Putamen (tissue), 1 donor: ENCODE measurements around the gene AMELX.

ENCODE experiments used
- DNase-seq: peaks from one replicate; pipeline ENCODE4 v3.0.0-alpha.2; 2016; ENCODE audit warnings: low spot score

Gene AMELX

DNA sequence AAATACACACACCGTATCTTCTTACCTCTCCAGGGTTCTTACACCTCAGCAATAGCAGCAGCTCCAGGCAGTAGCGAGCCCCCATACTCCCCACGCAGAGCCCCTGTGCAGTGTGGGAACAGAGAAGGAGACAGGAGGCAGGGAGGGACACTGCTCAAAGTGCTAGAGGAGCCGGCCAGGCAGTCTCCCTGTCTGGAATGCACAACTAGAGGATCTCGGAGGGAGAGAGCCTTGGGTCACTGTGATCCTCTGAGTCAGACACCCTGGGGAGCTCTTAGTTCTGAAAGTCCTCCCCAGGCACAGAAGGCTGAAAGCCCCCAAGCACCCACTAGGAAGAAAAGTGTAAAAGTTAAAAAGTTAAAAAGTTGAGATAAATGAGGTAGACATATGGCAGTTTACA, 16.0 kb downstream of the AMELX start:
- no peak for DNase-seq

GRCh38 chrX:11311706-11312105, 18.5 kb downstream of the AMELX start:
- DNase-seq = no peak

DNA sequence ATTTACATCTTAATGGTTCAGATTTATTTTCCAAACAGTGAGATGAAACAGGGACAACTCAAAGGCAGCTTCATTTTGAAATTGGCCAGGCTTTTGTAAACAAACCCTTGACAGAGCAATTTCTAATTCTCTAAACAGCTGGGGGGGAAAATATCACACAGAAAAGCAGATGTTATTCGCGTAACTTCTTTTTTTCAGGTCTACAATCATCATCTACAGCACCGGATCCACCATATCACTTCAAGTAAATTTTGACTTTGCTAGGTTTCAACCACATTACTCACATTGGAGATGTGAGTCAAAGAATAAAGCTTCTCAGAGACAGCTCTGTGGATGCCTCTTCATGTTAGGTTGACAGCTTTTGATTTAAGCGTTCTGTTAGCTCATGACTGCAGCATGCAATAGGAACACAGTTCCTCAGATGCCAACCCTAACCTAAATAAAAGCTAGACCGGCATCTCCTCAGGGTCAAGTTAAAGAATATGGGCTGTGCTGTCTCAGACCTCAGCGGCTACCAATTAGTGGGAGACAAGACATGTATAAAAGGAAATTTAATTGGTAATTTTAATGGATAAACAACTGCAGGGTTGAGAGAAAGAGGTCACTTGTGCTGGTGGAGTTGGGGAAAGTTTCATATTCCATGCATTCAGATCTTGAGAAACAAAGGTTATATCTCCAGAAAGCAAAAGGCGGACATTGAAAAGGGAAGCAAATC, 26.8 kb downstream of the AMELX start:
- no peak for DNase-seq

DNA sequence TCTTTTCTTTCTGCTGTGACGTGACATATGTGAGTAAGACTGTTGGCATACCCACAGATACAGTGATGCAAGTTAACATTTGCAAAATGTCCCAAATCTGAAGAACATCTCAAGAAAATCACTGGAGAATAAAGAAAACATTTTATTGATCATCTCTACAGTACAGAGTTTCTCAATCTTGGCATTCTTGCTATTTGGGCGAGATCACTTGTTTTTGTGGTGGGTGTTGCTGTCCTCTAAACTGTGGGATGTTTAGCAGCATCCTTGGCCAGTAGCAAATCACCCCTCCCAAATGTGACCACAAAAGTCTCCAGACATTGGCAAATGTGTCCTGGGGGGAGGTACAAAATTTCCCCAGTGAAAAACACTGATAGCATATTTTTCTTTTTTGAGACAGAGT, 28.8 kb downstream of the AMELX start:
- no peak for DNase-seq

DNA sequence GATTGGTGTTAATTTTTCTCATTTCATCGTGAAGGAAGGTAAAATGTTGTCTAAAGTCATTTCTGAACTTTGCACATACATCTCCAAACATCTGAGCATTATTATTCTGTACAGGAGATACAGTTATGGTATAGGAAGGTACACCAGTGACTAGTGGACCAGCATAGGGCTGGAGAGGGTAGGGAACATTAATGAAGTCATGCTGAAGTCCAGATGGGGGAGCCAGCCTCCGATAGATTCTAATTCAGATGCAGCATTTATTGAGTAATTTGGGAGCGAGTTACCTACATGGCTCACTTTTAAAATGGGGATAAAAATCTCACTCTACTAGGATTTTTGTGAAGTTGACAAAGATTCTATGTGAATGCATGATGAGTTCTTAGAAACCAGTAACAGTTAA, 34.9 kb downstream of the AMELX start:
- no peak for DNase-seq

GRCh38 chrX:11329021-11329420, 35.8 kb downstream of the AMELX start:
- peak; percentile 21 for DNase-seq

GRCh38 chrX:11331788-11332187, 38.6 kb downstream of the AMELX start:
- no peak for DNase-seq

GRCh38 chrX:11334165-11334564, 41.0 kb downstream of the AMELX start:
- DNase-seq = no peak

DNA sequence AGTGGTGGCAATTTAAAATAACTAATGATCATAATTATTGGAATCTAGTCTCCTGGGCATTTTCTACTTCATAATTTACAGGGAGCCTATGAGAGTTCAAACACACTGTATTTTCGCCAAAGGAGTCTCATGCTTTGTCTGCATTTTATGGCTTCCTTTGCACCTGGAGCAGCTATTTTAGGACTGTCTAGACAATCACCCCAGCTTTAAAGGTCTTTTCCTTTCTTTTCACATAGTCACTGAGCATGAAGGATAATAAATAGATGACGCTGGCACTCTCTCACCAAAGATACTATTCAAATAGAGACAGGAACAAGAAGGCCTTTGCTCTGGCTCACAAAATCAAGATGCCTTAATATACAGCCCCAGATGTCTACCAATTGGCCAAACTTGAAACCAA, 43.0 kb downstream of the AMELX start:
- no peak for DNase-seq

GRCh38 chrX:11337292-11338009, 44.2 kb downstream of the AMELX start:
- DNase-seq = no peak

- no peak for DNase-seq
These were observed 48.3 kb downstream of the AMELX start for GRCh38 chrX:11341274-11342201.

GRCh38 chrX:11342673-11343072, 49.5 kb downstream of the AMELX start:
- no peak for DNase-seq

DNA sequence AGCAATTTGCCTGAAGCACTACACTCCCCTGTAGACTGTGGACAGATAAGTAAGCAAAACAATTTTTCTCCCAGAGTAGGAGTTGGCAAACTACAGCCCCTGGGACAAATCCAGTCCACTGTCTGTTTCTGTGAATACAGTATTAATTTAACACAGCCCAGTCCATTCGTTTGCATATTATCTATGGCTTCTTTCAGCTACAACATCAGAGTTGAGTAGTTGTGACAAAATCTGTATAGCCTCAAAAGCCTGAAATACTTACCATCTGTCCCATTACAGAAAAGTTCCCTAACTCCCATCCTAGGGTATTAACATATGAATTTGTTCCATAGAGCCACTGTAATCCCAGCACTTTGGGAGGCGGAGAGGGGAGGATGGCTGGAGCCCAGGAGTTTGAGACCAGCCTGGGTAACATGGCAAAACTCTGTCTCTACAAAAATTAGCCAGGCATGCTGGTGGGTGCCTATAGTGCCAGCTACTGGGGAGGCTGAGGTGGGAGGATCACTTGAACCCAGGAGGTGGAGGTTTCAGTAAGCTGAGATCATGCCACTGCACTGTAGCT, 53.0 kb downstream of the AMELX start:
- no peak for DNase-seq

GRCh38 chrX:11347300-11347699, 54.1 kb downstream of the AMELX start:
- no peak for DNase-seq

- no peak for DNase-seq
These were observed 55.8 kb downstream of the AMELX start for GRCh38 chrX:11349020-11349419.

- no peak for DNase-seq
These were observed 56.6 kb downstream of the AMELX start for GRCh38 chrX:11349661-11350337.
